ENCODE data around the gene CCNH.

- TF ChIP-seq CTCF (IDR thresholded peaks at IDR 0.05; ENCODE audit: low read depth, low read length) (no peak), POLR2A (IDR thresholded peaks at IDR 0.05; ENCODE audit: extremely low read depth, insufficient read length) (no peak)
Observed at GRCh38 chr5:87360132-87360531, 52.6 kb downstream of the CCNH start.
